ENCODE data around the gene ANKRD24. TPM values are rescaled to one million over a fixed set of nuclear protein-coding genes. Genes with fewer than 3 reads are reported as not detected.
"Not testable (repeated sequence)": the region's sequence is repeated elsewhere in the genome, so short reads cannot be mapped to it uniquely, and the experiment has no call there.

Gene ANKRD24
- total RNA-seq, 1 experiment from 2014 or later: 0.26 TPM

- ATAC-seq (no peak), DNase-seq (ENCODE audit: low read depth, low spot score) (no peak)
- CTCF ChIA-PET: no interaction called here
- H3K4me3 ChIP-seq (ENCODE audit: low read depth in 2 of 2, low read length in 2 of 2): no peak overlapping the region
- POLR2A ChIA-PET: no interaction called here
- no peaks in the 10 kb centered on the region for H3K4me1 ChIP-seq (ENCODE audit: control insufficient read depth, insufficient read depth, low read length)
- no TSS peak for BruUV-seq (replicated peaks)
- TF ChIP-seq SIN3A (IDR thresholded peaks at IDR 0.05; ENCODE audit: borderline replicate concordance, insufficient read depth, low read depth, low read length): no peak
- TF ChIP-seq CTCF (IDR thresholded peaks at IDR 0.05): no peak
- no peak for TF ChIP-seq TCF7L2 (IDR thresholded peaks at IDR 0.05; ENCODE audit: low read depth, low read length)
- H3K27me3 ChIP-seq (ENCODE audit: control insufficient read depth, insufficient read depth, low read length): no peaks in the 10 kb centered on the region
- in situ Hi-C loops (cut with HindIII; ENCODE audit: low pct_unique_long_range_greater_than_20kb, low sequenced_read_pairs): no loop called here
- H3K36me3 ChIP-seq (ENCODE audit: control insufficient read depth, insufficient read depth, low read length): no peaks in the 10 kb centered on the region
- H3K27ac ChIP-seq (ENCODE audit: low read length): no peak overlapping the region
- H3K9me3 ChIP-seq (ENCODE audit: control insufficient read depth, insufficient read depth, low read depth, low read length): no peaks in the 10 kb centered on the region
- intact Hi-C loops (cut with micrococcal nuclease; ENCODE audit: unreplicated experiment): no loop called here
Observed at GRCh38 chr19:4216846-4217245, 34.4 kb downstream of the ANKRD24 start.

GRCh38 chr19:4217429-4218264 lies 35.2 kb downstream of the ANKRD24 start:
- DNase-seq (ENCODE audit: low read depth, low spot score) (no peak), ATAC-seq (no peak)
- H3K4me1 ChIP-seq (ENCODE audit: control insufficient read depth, insufficient read depth, low read length): no peaks in the 10 kb centered on the region
- ChIA-PET POLR2A (no interaction called here), CTCF (no interaction called here)
- H3K9me3 ChIP-seq (ENCODE audit: control insufficient read depth, insufficient read depth, low read depth, low read length): no peaks in the 10 kb centered on the region
- no peak overlapping the region for H3K4me3 ChIP-seq (ENCODE audit: low read depth in 2 of 2, low read length in 2 of 2)
- BruUV-seq (replicated peaks): no TSS peak
- in situ Hi-C loops (cut with HindIII; ENCODE audit: low pct_unique_long_range_greater_than_20kb, low sequenced_read_pairs) (no loop called here), intact Hi-C loops (cut with micrococcal nuclease; ENCODE audit: unreplicated experiment) (no loop called here)
- H3K27ac ChIP-seq (ENCODE audit: low read length): no peak overlapping the region
- no peaks in the 10 kb centered on the region for H3K27me3 ChIP-seq (ENCODE audit: control insufficient read depth, insufficient read depth, low read length)
- no peaks in the 10 kb centered on the region for H3K36me3 ChIP-seq (ENCODE audit: control insufficient read depth, insufficient read depth, low read length)
- no peak for TF ChIP-seq SIN3A (IDR thresholded peaks at IDR 0.05; ENCODE audit: borderline replicate concordance, insufficient read depth, low read depth, low read length)
- TF ChIP-seq REST (IDR thresholded peaks at IDR 0.05; ENCODE audit: insufficient read depth in 1 of 2, low read depth in 2 of 2, low read length in 1 of 2): no peak
- no peak for TF ChIP-seq CTCF (IDR thresholded peaks at IDR 0.05)
- no peak for TF ChIP-seq TCF7L2 (IDR thresholded peaks at IDR 0.05; ENCODE audit: low read depth, low read length)

- POLR2A ChIA-PET; intact Hi-C loops (cut with micrococcal nuclease; ENCODE audit: unreplicated experiment); ATAC-seq; H3K27me3 ChIP-seq (ENCODE audit: control insufficient read depth, insufficient read depth, low read length); H3K36me3 ChIP-seq (ENCODE audit: control insufficient read depth, insufficient read depth, low read length); H3K4me3 ChIP-seq (ENCODE audit: low read depth in 2 of 2, low read length in 2 of 2); H3K9me3 ChIP-seq (ENCODE audit: control insufficient read depth, insufficient read depth, low read depth, low read length); DNase-seq (ENCODE audit: low read depth, low spot score); H3K27ac ChIP-seq (ENCODE audit: low read length); H3K4me1 ChIP-seq (ENCODE audit: control insufficient read depth, insufficient read depth, low read length); BruUV-seq (replicated peaks); in situ Hi-C loops (cut with HindIII; ENCODE audit: low pct_unique_long_range_greater_than_20kb, low sequenced_read_pairs): not testable (repeated sequence)
- CTCF ChIA-PET: interaction anchor here (0.7 kb wide), 1 partner anchor 1159 kb away, joined by 3 read pairs; no protein-coding TSS in a partner anchor
Observed at GRCh38 chr19:4218523-4218922, 36.0 kb downstream of the ANKRD24 start.
